HG02973 (cell line): Measurements from ENCODE around the gene ABHD16A.
A peak's percentile ranks its signal among the peaks of the same experiment; 100 is the strongest.

ENCODE experiments used
- ATAC-seq: cut with Tn5 transposase; IDR thresholded peaks from one replicate; pipeline ENCODE4 v1.9.1; 2021; ENCODE audit warnings: moderate library complexity; ENCODE audit not compliant: unreplicated experiment

Gene ABHD16A

DNA sequence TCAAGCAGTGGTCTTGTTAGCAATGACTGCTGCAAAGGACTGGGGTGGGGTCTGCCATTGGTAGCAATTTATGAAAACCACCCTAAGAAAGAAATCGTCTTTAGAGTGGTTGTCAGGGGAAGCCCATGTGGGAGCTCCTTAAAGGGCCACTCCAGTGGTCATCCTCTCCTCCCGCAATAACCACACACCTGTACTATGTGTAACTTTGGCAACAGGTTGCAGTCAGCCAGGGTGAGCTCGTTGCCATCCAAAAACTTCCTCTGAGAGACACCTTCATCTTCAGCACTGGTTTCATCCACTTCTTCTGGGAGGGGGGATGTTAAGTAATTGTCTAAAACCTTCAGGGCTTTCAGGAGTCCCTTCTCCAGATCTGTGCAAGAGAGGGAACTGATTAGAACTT, 28.9 kb upstream of the ABHD16A start:
- ATAC-seq = no peak

DNA sequence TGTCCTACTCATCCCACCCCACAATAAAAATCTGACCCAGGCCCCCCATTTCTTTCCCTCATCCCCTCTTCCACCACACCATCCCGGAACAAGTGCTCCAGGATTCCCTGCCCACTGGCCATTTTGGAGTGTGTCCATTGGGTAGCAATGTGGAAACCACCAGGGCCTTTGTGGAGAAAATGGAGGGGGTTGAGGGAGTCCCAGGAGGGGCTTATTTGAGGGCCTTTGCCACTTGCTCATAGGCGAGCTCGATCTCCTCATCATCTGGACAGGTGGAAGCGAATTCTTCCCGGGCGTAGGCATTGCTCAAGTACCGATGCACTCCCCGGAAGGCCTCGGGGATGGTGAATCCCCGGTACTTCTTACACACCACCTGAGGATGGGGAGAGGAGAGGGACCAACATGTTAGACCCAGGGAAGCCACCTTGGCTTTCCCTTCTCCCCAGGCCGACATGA, 27.5 kb upstream of the ABHD16A start:
- ATAC-seq = no peak

DNA sequence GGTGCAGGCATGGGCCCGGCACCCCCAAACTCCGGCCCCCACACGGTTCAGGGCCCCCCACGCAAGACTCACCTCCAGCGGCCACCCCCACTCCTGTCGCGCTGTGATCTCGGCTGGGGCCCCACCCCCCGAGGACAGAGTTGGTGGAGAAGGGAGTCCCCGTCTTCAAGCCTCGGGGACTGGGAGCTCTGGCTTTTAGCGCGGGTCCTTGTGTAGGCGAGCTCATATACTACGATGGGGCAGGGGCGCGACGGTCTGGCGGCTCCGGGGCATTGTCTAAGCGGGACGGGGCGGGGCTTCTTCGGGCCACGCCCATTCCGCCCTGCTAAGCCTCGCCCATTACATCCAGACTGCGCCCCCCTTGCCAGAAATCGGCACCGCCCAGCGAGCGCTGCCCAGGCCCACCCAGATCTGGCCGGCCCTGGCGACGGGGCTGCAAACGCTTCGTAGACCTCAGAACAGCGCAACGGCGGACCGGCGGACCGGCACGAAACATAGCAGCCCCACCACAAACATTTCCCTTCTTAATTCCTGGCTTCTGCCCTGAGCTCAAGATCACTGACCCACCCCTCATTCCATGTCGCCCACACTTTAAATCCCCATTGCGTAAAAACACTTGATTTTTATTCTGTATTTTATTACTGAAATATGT, 27.0 kb upstream of the ABHD16A start:
- ATAC-seq = no peak

DNA sequence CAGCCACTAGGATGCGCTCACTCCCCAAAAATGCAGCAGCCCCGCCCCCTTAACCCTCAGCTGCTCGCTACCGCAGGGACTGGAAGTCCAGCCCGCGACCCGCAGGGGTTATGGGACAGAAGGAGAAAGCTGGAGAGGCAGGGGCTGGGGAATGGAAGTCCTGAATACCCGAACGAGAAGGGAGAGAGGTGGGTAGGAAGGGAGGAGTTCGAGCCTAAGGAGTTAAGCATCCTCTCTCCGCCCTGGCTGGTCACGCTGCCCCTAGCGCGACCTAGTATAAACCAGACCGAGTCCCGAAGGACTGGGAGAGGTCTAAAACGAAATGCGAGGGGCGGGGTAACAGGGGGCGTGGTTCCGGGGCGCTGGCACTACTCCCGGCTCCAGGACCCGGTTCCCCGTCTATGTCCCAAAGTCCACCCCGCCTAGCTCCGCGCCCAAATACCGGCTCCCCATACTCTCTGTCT, 26.4 kb upstream of the ABHD16A start:
- peak; percentile 43 for ATAC-seq

DNA sequence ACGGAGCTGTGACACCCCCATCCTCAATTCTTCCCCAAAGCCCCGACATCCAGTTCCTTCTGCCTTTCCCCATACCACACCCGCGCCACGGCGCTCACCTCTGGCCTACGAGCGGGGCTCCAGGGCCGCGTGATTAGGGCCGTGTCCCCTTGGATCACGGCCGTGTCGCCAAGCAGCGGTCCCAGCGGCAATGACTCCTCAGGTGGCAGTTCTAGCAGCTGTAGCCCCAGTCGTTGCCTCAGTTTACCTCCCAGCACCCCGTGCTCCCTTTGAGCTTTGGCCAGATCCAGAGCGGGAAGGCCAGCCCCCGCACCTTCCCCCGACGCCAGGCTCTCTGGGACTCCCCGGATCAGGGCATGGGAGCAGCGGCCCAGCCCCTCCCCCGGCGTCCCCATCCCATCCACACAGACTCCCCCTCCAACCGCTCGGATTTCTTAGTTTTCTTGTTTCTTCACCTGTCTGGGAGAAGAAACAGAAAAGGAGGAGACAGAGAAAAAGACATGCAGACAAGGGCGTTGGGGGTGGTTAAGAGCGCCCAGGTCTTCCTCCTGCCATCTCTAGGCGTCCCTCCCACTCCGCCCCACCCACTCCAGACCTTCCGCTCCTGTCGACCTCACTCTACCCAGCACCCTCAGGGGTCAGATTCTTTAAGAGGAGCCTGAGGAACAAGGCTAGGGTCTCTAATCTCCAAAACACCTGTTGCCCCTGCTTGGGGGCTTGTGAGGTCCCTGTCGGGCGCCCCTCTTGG, 25.8 kb upstream of the ABHD16A start, which contains the start of gene DDAH2:
DDAH2 (minus strand) TSS at position 533 of the 748 bp plus-strand sequence; CDS start at position 395, 138 bp downstream.
- ATAC-seq = no peak

DNA sequence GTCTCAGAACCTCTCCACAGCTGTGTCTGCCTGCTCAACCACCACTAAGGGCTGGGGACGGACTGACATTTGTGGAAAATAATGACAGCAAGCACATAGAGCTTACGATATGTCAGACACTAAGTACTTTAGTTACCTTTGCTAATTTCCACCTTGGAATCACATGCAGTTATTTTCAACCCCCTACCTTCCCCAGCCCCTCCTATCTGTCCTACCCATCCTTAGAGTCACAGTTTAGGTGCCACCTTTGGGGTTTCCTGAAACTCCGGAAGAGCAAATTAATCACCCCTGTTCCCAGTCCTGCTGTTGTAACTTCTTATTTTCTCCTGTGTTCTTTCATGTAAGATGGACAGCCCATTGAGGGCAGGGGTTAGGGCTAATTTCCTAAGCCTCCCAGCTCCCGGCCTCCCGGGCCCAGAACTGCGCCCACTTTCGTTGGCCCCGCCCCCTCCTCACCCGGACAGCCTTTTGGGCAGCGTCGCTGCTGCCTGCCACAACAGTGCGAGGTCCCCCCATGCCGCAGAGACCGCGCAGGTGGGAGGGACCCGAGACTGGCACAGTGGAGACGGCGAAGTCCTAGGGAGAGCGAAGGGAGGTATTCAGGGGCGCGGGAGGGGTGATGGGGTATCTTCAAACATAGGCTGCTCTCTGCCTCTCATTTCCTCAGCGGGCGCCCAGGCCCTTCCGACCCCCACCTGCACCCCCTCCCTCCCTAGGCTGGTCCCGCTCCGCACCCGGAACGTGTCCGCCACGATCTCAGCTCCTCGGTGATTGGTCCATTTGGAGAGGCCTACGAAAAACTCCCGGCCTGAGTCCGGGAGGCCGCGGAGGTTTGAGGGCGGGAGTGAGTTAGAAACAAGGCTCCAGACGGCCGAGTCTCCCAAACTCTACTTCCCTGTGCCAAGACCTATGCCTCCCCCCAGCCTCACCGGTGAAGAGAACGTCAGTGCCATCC, 24.9 kb upstream of the ABHD16A start:
- ATAC-seq = no peak

DNA sequence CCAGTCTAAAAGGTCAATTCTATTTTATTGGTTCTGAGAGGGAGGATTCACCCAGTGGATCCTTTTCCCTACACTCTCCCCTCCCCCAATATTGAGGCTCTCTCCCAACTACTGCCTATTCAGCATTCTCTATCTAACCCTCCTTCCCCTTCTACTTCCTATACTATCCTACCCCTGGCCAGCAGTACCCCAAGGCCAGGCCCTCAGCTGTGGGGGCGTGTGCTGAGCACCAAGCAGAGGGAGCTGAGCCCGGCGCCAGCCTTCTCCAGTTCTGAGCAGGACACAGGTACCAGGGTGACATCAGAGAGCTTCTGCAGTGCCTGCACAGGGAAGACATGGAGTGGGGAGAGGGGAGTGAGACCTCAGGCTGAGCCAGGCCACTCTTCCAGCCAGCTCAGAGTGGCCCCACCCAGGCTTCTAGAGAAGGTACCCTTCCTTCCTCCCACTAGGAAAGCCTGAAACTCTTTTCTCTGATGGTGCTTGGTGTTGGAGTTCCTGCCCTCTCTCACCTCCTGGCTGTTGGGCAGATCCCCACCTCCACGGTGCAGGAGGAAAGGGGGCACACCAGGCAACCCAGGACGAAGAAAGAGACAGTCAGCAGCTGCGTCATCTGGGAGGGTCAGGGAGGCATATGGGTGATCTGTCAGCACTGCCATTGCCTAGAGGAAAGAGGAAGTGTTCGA, 24.1 kb upstream of the ABHD16A start:
- ATAC-seq = peak; percentile 54

DNA sequence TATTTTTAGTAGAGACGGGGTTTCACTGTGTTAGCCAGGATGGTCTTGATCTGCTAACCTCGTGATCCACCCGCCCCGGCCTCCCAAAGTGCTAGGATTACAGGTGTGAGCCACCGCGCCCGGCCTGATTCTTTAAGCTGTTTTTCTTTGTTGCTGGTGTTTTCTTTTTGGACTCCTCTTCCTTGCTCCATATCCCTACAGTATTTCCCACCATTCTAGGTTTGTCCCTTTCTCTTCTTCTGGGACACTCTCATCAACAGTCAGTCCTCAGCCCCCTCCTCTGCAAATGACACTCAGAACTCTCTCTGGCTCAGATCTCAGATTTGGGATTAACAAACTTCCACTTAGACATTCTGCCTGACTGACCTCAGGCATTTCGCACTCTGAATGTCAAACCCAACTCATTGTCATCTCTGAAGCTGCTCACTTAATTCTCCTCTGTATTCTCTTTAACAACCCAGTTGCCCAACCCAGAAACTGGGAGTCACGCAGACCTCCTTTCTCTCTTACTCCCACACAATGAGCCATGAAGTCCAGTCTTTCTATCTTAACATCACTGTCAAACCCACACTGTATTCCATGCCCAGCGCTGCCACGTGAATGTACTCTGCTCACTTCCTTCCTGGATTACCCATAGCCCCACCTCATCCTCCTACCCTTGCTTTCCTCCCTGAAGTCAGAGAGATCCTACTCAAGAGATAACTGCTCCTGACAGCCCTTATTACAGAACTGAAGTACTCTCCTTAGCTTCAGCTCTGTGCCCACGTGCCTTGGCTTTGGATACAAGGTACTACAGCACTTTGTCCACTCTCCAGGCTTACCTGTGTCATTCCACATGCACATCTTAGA, 22.6 kb upstream of the ABHD16A start:
- ATAC-seq = no peak

DNA sequence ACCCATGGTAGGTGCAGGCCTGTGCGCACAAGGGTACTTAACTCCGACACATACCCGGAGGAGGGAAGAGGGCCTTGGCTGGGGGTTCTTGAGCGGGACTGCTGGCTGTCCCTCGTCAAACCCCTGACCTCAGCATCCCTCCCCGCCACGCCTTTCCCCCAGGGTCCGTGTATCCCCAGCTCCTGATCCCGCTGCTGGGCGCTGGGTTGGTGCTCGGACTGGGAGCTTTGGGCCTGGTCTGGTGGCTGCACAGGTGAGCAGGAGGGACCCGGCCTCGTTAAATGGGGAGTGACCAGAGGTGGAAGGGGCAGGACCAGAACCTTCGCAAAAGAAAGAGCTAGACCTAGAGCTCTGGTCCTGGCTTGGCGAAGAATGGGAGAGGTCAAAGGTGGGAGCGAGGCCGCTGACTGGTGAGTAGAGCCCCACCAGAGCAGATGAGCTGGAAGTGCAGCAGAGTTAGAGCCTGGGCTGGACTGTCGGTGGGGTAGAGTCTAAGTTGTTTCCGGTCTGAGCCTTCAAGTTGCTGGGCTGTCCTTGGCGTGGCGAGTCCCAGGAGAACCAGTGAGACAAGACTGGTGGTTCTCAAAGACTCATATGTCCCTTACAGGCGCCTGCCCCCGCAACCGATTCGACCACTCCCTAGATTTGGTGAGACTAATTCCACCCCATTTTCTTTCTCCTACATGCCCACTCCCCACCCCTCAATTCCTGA, 21.0 kb upstream of the ABHD16A start:
- ATAC-seq = no peak

DNA sequence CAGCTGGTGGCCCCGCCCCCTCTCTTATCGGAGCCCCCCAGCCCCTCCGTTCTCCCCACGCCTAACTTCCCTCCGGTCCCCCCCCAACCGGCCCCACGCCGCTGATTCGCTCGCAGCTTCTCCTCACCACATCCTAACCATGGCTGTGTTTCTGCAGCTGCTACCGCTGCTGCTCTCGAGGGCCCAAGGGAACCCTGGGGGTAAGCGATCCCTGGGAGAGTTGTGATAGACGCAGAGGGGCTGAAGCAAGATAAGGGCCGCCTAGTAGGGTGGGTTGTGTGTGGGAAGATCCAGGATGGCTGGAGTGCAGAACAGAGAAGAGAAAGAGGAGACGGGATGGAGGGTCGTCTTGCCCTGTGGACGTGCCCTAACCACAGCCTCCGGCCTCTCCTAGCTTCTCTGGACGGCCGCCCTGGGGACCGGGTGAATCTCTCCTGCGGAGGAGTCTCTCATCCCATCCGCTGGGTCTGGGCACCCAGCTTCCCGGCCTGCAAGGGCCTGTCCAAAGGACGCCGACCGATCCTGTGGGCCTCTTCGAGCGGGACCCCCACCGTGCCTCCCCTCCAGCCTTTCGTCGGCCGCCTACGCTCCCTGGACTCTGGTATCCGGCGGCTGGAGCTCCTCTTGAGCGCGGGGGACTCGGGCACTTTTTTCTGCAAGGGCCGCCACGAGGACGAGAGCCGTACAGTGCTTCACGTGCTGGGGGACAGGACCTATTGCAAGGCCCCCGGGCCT, 20.3 kb upstream of the ABHD16A start, which contains the start of gene MPIG6B:
MPIG6B (plus strand) TSS at position 129 of the 735 bp plus-strand sequence; CDS start at position 140, 11 bp downstream.
- no peak for ATAC-seq

DNA sequence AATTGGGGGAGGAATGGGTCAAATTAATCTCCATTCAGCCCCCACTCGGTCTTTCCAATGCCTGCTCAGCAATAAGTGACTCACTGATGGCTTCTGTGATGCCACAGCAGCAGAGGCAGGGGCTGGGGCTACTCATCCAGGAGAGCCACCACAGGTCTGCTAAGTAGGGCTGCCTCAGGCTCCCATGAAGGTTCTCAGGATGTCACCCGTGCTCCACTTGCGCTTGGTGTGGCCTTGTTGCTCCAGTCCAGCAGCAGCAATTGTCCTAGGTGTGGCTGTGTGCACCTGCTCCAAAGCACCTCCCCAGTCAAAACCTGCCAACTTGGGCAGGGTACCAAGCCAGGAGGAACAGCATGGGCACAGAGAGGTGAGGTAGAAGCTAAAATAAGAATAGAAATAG, 19.0 kb upstream of the ABHD16A start:
- ATAC-seq = no peak

DNA sequence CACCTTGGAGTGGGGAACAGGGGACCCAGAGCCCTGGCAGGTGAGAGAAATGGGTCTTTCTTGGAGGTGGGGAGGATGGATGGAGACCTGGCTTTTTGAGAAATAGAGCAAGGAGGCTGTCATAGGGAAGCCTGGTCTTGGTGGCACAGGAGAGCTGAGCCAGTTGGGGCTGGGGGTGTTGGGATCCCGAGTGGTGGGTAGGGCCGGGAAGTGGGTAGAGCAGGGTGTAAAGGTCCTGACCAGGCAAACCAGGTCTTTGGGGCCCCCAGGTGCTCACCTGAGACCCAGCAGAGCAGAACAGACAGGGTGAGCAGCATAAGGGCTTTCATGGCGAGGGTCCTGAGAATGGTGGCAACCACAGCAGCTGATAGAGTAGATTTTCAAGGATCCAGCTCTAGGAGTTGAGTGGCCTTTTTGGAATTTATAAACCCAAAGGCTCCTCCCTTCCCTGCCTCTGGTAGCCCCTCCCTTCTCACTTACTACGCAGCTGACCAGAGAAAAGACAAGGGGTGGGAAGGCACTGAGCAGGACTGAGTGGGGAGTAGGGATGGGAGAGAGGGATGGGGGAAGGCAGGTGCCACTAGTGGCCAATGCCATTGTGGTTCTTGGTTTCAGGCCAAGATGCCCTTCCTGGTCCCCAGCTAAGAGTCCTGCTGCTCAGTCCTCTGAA, 18.4 kb upstream of the ABHD16A start, which contains the start of gene LY6G6C:
LY6G6C (minus strand) TSS at position 396 of the 670 bp plus-strand sequence; CDS start at position 329, 67 bp downstream.
- no peak for ATAC-seq

DNA sequence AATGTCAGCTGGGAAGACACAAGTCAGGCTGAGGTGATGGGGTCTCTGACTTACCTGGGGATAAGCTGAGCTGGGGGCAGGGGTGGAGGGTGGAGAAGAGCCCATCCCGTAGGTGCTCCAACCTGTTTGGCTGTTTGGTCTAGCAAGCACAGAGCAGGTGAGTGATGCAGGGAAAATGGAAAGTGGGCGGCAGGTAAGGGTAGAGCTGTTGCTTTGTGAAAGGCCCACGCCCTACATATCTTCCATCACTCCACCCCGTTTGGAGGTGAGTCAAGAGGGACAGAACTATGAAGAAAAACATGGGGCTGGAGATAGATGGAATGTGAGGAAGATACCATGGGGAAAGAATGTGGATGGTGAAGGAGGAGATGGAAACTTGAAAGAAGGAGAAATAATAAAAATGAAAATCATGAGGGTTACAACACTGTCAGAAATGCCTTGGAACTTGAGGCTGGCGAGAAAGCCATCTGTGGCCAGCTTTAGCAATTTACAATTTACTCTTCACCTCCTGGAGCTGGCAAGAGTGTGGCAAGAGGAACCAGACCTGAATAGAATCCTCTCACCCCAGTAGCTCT, 17.2 kb upstream of the ABHD16A start:
- no peak for ATAC-seq

DNA sequence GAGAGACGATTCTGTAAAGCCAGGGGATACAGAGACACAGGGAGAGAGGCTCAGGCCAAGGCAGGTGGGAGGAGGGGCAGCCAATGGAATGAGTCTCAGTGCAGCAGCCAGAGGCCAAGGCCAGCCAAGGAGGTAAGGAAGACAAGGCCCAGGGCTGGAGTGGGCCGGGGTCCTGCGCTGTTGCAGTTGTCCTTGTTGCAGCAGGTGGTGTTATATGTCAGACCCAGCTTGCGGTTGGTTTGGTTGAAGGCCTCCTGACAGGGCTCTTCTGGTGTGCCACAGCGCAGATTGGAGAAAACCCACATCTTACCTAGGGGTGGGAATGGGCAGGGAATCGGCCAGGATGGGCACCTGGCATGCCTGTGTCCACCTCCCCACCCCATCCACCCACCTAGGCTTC, 15.9 kb upstream of the ABHD16A start:
- ATAC-seq = no peak

DNA sequence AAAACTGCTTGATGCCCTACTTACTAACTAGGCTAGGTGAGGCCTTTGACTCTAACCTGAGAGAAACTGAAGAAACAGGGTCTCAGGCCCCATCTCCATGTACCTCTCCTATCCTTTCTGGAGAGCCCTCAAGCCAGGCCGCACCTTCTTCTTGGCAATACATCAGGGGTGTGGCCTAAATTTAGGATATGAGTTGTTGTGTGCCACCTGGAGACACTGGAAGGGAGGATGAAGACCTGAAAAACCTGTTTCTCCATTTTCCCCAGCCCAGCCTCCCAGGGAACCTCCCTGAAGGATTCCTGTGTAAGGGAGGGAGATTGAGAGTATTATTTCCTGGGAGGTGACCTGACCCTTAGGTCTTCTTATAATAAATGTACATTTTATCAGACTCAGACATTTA, 15.1 kb upstream of the ABHD16A start:
- ATAC-seq = no peak

DNA sequence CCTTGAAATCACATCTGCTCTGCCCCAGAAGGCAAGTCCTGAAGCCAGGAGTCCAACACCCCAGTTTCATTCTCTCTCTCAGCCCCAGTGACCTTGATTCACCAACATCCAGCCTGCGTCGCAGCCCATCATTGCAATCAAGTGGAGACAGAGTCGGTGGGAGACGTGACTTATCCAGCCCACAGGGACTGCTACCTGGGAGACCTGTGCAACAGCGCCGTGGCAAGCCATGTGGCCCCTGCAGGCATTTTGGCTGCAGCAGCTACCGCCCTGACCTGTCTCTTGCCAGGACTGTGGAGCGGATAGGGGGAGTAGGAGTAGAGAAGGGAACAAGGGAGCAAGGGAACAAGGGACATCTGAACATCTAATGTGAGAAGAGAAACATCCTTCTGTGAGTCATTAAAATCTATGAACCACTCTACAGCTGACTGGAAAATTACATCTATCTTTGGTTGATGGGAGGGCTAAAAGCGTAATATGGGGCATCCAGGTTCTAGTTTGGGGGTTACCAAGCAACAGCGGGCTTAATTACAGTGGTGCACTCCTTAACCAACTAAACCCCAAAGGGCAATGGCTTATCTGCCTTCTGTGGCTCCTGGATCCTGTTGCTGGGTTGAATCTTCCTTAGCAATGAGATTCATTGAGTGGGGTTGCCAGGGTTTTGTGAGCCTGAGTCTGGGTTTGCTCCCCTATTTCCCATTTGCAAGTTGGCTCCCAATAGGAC, 14.5 kb upstream of the ABHD16A start:
- no peak for ATAC-seq
